Neural progenitor cell (in vitro differentiated cells): ENCODE measurements around the gene EFCC1.

Experiments
- EZH2 ChIP-seq: fragments of 200-600 bp; sonication (generic); IDR thresholded peaks from 2 replicates; pipeline ENCODE4 v1.6.1; 2017; ENCODE audit warnings: antibody characterized with exemption, mild to moderate bottlenecking, moderate library complexity
- TF ChIP-seq, protein P1 (sequence below): fragments of 200-600 bp; sonication (generic); IDR thresholded peaks from 2 replicates; pipeline ENCODE4 v1.5.1; 2017; ENCODE audit warnings: antibody characterized with exemption, mild to moderate bottlenecking

DNA sequence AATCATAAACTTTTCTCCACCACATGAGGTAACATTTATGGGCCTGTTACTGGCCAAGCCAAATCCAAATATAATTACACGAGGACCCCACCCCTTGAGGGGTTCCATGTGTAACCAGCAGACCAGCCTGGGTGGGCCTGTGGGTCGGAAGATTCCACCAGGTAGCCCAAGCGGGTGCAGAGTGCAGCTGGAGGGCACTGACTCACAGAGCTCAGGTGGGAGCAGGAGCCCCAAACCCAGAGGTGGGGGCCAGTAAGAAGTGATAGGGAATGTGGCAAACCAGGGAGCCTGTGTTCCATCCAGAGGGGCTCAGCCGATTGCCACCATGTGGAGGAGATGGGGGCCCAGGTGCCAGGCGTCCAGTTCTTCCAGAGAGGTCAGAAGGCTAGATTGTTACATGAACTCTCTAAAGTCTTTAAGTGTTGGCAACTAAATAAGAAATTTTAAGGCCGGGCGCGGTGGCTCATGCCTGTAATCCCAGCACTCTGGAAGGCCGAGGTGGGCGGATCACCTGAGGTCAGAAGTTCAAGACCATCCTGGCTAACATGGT, 62.1 kb downstream of the EFCC1 start:
- TF ChIP-seq, protein P1, sequence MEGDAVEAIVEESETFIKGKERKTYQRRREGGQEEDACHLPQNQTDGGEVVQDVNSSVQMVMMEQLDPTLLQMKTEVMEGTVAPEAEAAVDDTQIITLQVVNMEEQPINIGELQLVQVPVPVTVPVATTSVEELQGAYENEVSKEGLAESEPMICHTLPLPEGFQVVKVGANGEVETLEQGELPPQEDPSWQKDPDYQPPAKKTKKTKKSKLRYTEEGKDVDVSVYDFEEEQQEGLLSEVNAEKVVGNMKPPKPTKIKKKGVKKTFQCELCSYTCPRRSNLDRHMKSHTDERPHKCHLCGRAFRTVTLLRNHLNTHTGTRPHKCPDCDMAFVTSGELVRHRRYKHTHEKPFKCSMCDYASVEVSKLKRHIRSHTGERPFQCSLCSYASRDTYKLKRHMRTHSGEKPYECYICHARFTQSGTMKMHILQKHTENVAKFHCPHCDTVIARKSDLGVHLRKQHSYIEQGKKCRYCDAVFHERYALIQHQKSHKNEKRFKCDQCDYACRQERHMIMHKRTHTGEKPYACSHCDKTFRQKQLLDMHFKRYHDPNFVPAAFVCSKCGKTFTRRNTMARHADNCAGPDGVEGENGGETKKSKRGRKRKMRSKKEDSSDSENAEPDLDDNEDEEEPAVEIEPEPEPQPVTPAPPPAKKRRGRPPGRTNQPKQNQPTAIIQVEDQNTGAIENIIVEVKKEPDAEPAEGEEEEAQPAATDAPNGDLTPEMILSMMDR, result no peak
- no peak for TF ChIP-seq EZH2
